WERI-Rb-1 (cell line): ENCODE data around the gene PAQR8.

Source experiments
- DNase-seq: peaks from one replicate; pipeline ENCODE4 v3.0.0-alpha.2; 2020
- H3K27ac ChIP-seq: fragments of 250-450 bp; sonication (Bioruptor Pico); 2 replicates; pipeline ENCODE4 v1.5.1; 2020; ENCODE audit warnings: mild to moderate bottlenecking, moderate library complexity
- H3K27me3 ChIP-seq: fragments of 250-450 bp; sonication (Bioruptor Pico); 2 replicates; pipeline ENCODE4 v1.5.1; 2021; ENCODE audit warnings: mild to moderate bottlenecking, low read depth, moderate library complexity; ENCODE audit not compliant: insufficient read depth, severe bottlenecking
- H3K36me3 ChIP-seq: fragments of 250-450 bp; sonication (Bioruptor Pico); 2 replicates; pipeline ENCODE4 v1.5.1; 2020; ENCODE audit warnings: mild to moderate bottlenecking, moderate library complexity
- H3K4me3 ChIP-seq: 2 replicates; pipeline ENCODE4 v1.5.1; 2011; ENCODE audit warnings: low read depth, mild to moderate bottlenecking, control low read depth, low read length
- H3K9me3 ChIP-seq: fragments of 250-450 bp; sonication (Bioruptor Pico); 2 replicates; pipeline ENCODE4 v1.5.1; 2021; ENCODE audit warnings: mild to moderate bottlenecking, moderate library complexity; ENCODE audit not compliant: severe bottlenecking
- CTCF ChIP-seq: IDR thresholded peaks from 2 replicates; pipeline ENCODE4 v1.5.1; 2011; ENCODE audit warnings: low read depth, mild to moderate bottlenecking, control low read depth, inconsistent platforms, low read length

PAQR8 gene

DNA sequence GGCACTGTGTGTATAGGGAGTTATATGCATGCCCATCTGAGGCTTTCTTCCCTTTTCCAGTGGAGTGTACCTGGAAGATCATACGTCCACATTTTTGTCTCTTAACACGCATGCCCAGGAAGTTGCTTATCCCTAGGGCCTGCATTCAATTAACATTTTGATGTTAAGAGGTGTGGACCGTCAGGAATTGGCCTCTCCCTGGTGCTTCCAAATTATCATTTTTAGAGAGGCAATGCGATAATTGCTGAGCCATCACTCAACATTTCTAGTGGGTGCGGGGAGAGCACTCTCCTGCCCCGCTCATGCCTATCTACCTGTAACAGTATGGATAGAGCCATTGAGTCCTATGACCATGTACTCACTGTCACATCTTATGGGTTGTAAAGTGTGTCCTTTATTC, 37.8 kb upstream of the PAQR8 start:
- no peaks in the 10 kb centered on the region for H3K36me3 ChIP-seq
- no peak overlapping the region for H3K4me3 ChIP-seq
- H3K27ac ChIP-seq: no peak overlapping the region
- DNase-seq: no peak
- no peak for TF ChIP-seq CTCF
- H3K27me3 ChIP-seq: no peaks in the 10 kb centered on the region
- H3K9me3 ChIP-seq: no peaks in the 10 kb centered on the region

- peak; percentile 70 for DNase-seq
- Histone ChIP-seq H3K9me3 (no peaks in the 10 kb centered on the region), H3K27ac (0 out of 2 replicates have a peak overlapping the region, but pooled peaks have one; percentile 10), H3K36me3 (no peaks in the 10 kb centered on the region), H3K4me3 (no peak overlapping the region), H3K27me3 (no peaks in the 10 kb centered on the region)
- no peak for TF ChIP-seq CTCF
These were observed 36.1 kb upstream of the PAQR8 start for GRCh38 chr6:52325695-52326471.

GRCh38 chr6:52326540-52327364, 35.2 kb upstream of the PAQR8 start:
- H3K36me3 ChIP-seq: no peaks in the 10 kb centered on the region
- H3K4me3 ChIP-seq: no peak overlapping the region
- no peak for DNase-seq
- H3K27me3 ChIP-seq: no peaks in the 10 kb centered on the region
- no peaks in the 10 kb centered on the region for H3K9me3 ChIP-seq
- TF ChIP-seq CTCF: no peak
- no peak overlapping the region for H3K27ac ChIP-seq

GRCh38 chr6:52328303-52328662, 33.7 kb upstream of the PAQR8 start:
- no peaks in the 10 kb centered on the region for H3K27me3 ChIP-seq
- no peaks in the 10 kb centered on the region for H3K36me3 ChIP-seq
- no peak for TF ChIP-seq CTCF
- no peak overlapping the region for H3K4me3 ChIP-seq
- no peaks in the 10 kb centered on the region for H3K9me3 ChIP-seq
- no peak overlapping the region for H3K27ac ChIP-seq
- no peak for DNase-seq

- no peaks in the 10 kb centered on the region for H3K27me3 ChIP-seq
- no peaks in the 10 kb centered on the region for H3K36me3 ChIP-seq
- no peak for DNase-seq
- H3K4me3 ChIP-seq: no peak overlapping the region
- TF ChIP-seq CTCF: no peak
- no peak overlapping the region for H3K27ac ChIP-seq
- no peaks in the 10 kb centered on the region for H3K9me3 ChIP-seq
These were observed 33.2 kb upstream of the PAQR8 start for GRCh38 chr6:52328729-52329128.
